Measurements from ENCODE around the gene SEC23IP. TPM values are rescaled to one million over a fixed set of nuclear protein-coding genes. Genes with fewer than 3 reads are reported as not detected.
"Not testable (repeated sequence)": the region's sequence is repeated elsewhere in the genome, so short reads cannot be mapped to it uniquely, and the experiment has no call there.

SEC23IP gene
- polyA plus RNA-seq, 4 donors = 7.8 to 42.0 (median 9.8) TPM

DNA sequence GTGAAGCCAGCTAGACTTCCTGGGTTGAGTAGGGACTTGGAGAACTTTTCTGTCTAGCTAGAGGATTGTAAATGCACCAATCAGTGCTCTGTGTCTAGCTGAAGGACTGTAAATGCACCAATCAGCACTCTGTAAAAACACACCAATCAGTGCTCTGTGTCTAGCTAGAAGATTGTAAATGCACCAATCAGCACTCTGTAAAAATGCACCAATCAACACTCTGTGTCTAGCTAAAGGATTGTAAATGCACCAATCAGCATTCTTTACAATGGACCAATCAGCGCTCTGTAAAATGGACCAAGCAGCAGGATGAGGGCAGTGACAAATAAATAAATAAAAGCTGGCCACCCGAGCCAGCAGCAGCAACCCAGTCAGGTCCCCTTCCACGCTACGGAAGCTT lies 2.2 kb upstream of the SEC23IP start:
- not testable (repeated sequence) for FAIRE-seq; H3K4me3 ChIP-seq (ENCODE audit: low read depth in 1 of 3, low read length in 3 of 3); H3K27ac ChIP-seq (ENCODE audit: low read depth in 1 of 3, low read length in 2 of 3); H3K27me3 ChIP-seq (ENCODE audit: control insufficient read depth in 3 of 3, insufficient read depth in 3 of 3, low read length in 3 of 3); H3K36me3 ChIP-seq (ENCODE audit: control insufficient read depth in 3 of 3, insufficient read depth in 2 of 3, low read depth in 1 of 3, low read length in 3 of 3); H3K9me3 ChIP-seq (ENCODE audit: control insufficient read depth in 2 of 2, insufficient read depth in 1 of 2, low read depth in 1 of 2, low read length in 1 of 2); DNase-seq
- H3K4me1 ChIP-seq (ENCODE audit: control insufficient read depth in 3 of 3, insufficient read depth in 2 of 3, low read depth in 1 of 3, low read length in 2 of 3) = peaks cover 0 to 13% (median 5%) of the 10 kb centered on the region in 3 donors
- 71 to 89% (median 88%) methylated on average over 4 of the region's 4 CpGs for WGBS, 3 donors

DNA sequence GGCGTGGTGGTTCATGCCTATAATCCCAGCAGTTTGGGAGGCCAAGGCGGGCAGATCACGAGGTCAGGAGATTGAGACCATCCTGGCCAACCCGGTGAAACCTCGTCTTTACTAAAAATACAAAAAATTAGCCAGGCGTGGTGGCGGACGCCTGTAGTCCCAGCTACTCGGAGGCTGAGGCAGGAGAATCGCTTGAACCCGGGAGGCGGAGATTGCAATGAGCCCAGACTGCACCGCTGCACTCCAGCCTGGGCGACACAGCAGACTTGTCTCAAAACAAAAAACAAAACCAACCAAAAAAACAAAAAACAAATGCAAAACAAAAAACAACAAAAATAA lies 712 bp upstream of the SEC23IP start:
- not testable (repeated sequence) for DNase-seq; H3K9me3 ChIP-seq (ENCODE audit: control insufficient read depth in 2 of 2, insufficient read depth in 1 of 2, low read depth in 1 of 2, low read length in 1 of 2); H3K27me3 ChIP-seq (ENCODE audit: control insufficient read depth in 3 of 3, insufficient read depth in 3 of 3, low read length in 3 of 3); FAIRE-seq; H3K36me3 ChIP-seq (ENCODE audit: control insufficient read depth in 3 of 3, insufficient read depth in 2 of 3, low read depth in 1 of 3, low read length in 3 of 3)
- H3K27ac ChIP-seq (ENCODE audit: low read depth in 1 of 3, low read length in 2 of 3) = peak overlapping the region in 2 of 3 donors; percentile 89
- 52 to 62% (median 57%) methylated on average over 14 of the region's 14 CpGs for WGBS, 3 donors
- peaks cover 0 to 25% (median 16%) of the 10 kb centered on the region in 3 donors for H3K4me1 ChIP-seq (ENCODE audit: control insufficient read depth in 3 of 3, insufficient read depth in 2 of 3, low read depth in 1 of 3, low read length in 2 of 3)
- H3K4me3 ChIP-seq (ENCODE audit: low read depth in 1 of 3, low read length in 3 of 3) = peak overlapping the region in 2 of 3 donors; percentile 82 to 98

DNA sequence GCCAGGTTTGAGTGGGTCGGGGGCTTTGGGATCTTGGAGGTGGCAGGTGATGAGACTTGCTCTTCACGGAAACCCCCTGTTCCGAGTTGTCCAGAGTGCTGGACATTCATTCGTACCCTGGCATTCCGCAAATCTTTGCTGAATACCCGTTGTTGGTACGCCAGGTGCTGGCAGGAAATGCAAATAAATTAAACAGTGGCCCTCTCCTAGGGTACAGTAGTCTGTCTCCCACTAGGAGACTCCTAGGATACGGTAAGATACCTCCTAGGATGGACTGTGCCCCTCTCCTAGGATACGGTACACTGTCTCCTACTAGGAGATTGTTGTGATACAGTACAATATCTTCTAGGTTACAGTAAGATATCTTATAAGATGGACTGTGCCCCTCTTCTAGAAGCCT lies 544 bp downstream of the SEC23IP start:
- H3K9me3 ChIP-seq (ENCODE audit: control insufficient read depth in 2 of 2, insufficient read depth in 1 of 2, low read depth in 1 of 2, low read length in 1 of 2) = no peaks in the 10 kb centered on the region
- WGBS, 3 donors = 1 to 5% (median 4%) methylated on average over 9 of the region's 9 CpGs
- no peaks in the 10 kb centered on the region for H3K27me3 ChIP-seq (ENCODE audit: control insufficient read depth in 3 of 3, insufficient read depth in 3 of 3, low read length in 3 of 3)
- peak overlapping the region in 2 of 3 donors; percentile 89 for H3K27ac ChIP-seq (ENCODE audit: low read depth in 1 of 3, low read length in 2 of 3)
- peak in 1 of 2 donors; percentile 51 for DNase-seq
- H3K4me1 ChIP-seq (ENCODE audit: control insufficient read depth in 3 of 3, insufficient read depth in 2 of 3, low read depth in 1 of 3, low read length in 2 of 3) = peaks cover 0 to 25% (median 21%) of the 10 kb centered on the region in 3 donors
- FAIRE-seq = no peak
- peak overlapping the region; percentile 82 to 98 (median 82) for H3K4me3 ChIP-seq (ENCODE audit: low read depth in 1 of 3, low read length in 3 of 3)
- H3K36me3 ChIP-seq (ENCODE audit: control insufficient read depth in 3 of 3, insufficient read depth in 2 of 3, low read depth in 1 of 3, low read length in 3 of 3) = peaks cover 0 to 5% (median 0%) of the 10 kb centered on the region in 3 donors

DNA sequence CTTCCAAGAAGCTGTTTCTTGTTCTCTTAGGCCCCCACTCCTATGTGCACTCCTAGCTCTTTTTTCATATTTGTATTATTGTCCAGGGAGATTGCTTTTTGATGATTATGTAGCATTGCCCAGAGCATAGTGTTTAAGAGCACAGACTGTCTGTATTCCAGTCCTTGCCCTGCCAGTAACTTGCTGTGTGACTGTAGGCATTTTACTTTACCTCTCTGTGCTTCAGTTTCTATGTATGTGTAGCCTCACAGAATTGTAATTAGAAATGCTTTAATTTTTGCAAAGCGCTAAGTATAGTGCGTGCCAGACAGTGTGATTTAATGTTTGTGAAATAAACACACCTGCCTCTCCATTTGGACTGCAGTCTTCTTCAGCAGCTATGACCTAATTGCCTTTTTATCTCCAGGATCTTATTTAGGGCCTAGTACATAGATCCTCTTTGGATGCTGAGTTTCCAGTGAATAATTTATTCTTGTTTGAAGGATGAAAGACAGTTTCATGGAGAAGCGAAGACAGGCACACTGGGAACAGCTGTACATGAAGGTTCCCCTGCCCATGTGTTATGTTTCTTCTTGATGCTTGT lies 1.4 kb downstream of the SEC23IP start:
- Histone ChIP-seq H3K27ac (ENCODE audit: low read depth in 1 of 3, low read length in 2 of 3) (no peak overlapping the region), H3K4me1 (ENCODE audit: control insufficient read depth in 3 of 3, insufficient read depth in 2 of 3, low read depth in 1 of 3, low read length in 2 of 3) (peaks cover 0 to 25% (median 21%) of the 10 kb centered on the region in 3 donors)
- FAIRE-seq = no peak

DNA sequence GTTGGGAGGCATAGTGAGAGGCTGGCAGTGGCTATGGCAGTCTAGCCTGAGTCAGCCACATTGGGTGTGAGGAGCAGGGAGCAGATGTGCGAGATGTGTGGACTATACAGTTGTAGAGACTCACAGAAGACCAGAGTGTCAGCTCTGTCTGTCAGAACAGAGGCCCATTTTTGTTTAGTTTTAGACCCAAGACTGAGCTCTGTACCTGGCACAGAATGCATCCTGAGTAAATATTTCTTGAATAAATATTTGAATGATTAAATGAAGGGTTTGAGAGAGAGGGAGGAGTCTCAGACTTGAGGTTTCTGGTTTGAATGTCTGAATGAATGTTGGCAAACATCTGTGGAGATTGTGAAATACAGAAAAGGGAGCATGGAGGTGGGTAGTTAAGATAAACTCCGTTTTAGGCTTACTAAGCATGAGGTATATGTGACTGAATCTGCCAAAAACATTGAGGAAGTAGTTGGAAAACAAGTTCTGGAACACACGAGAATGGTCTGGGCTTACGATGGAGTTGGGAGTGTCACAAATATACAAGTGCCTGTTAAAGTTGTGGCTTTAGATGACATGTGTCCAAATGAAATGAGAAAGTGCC lies 3.6 kb downstream of the SEC23IP start:
- Histone ChIP-seq H3K27me3 (ENCODE audit: control insufficient read depth in 3 of 3, insufficient read depth in 3 of 3, low read length in 3 of 3) (no peaks in the 10 kb centered on the region), H3K9me3 (ENCODE audit: control insufficient read depth in 2 of 2, insufficient read depth in 1 of 2, low read depth in 1 of 2, low read length in 1 of 2) (no peaks in the 10 kb centered on the region), H3K27ac (ENCODE audit: low read depth in 1 of 3, low read length in 2 of 3) (peak overlapping the region in 2 of 3 donors; percentile 23 to 66), H3K4me3 (ENCODE audit: low read depth in 1 of 3, low read length in 3 of 3) (no peak overlapping the region), H3K4me1 (ENCODE audit: control insufficient read depth in 3 of 3, insufficient read depth in 2 of 3, low read depth in 1 of 3, low read length in 2 of 3) (peaks cover 0 to 28% (median 21%) of the 10 kb centered on the region in 3 donors), H3K36me3 (ENCODE audit: control insufficient read depth in 3 of 3, insufficient read depth in 2 of 3, low read depth in 1 of 3, low read length in 3 of 3) (peaks cover 0 to 16% (median 4%) of the 10 kb centered on the region in 3 donors)
- WGBS, 3 donors = 30 to 36% (median 31%) methylated on average over 4 of the region's 4 CpGs
- peak; percentile 7 to 24 for DNase-seq
- FAIRE-seq = no peak

More for the DNA sequence above, 1.4 kb downstream of the SEC23IP start:
- 89 to 92% (median 91%) methylated on average over 3 of the region's 3 CpGs for WGBS, 3 donors
- no peak overlapping the region for H3K4me3 ChIP-seq (ENCODE audit: low read depth in 1 of 3, low read length in 3 of 3)
- DNase-seq = no peak
- H3K27me3 ChIP-seq (ENCODE audit: control insufficient read depth in 3 of 3, insufficient read depth in 3 of 3, low read length in 3 of 3) = no peaks in the 10 kb centered on the region
- H3K9me3 ChIP-seq (ENCODE audit: control insufficient read depth in 2 of 2, insufficient read depth in 1 of 2, low read depth in 1 of 2, low read length in 1 of 2) = no peaks in the 10 kb centered on the region
- peaks cover 0 to 10% (median 4%) of the 10 kb centered on the region in 3 donors for H3K36me3 ChIP-seq (ENCODE audit: control insufficient read depth in 3 of 3, insufficient read depth in 2 of 3, low read depth in 1 of 3, low read length in 3 of 3)

DNA sequence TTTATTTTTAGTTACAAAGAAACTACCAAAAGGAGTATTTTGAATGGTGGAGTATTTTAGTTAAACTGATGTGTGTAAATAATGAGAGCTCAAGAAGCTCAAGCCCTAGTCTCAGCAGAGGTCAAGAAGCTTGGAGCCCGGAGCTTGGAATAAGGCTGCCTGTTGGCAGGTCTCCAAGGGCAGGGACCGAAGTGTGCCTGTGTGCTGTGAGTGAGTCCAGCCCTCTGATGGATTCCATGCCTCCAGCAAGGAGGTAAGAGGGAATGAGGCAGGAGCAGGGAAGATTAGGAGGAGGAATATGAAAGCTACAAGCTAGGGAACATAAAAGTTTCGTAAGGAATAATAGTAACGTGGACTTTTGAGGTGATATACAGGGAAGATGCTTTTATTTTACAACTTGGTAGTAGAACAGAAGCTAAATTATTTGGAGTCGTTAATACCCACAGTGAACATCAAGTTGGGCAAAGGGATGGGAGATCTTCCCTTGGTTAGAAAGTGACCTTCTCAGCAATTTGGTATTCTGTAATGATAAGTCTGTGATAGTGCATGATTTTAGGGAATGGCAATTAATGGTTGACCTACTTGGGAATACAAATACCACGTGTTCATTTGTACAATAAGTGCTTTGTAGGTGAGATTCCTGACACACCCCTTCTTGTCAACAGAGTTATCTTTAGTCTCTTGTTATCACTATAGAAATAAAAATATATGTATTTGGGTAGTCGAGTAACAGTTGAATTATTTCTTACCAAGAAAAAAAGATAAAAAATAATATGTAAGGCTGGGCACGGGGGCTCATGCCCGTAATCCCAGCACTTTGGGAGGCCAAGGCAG lies 4.6 kb downstream of the SEC23IP start:
- Histone ChIP-seq H3K36me3 (ENCODE audit: control insufficient read depth in 3 of 3, insufficient read depth in 2 of 3, low read depth in 1 of 3, low read length in 3 of 3) (peaks cover 0 to 22% (median 7%) of the 10 kb centered on the region in 3 donors), H3K27me3 (ENCODE audit: control insufficient read depth in 3 of 3, insufficient read depth in 3 of 3, low read length in 3 of 3) (no peaks in the 10 kb centered on the region), H3K4me1 (ENCODE audit: control insufficient read depth in 3 of 3, insufficient read depth in 2 of 3, low read depth in 1 of 3, low read length in 2 of 3) (peaks cover 0 to 28% (median 21%) of the 10 kb centered on the region in 3 donors), H3K9me3 (ENCODE audit: control insufficient read depth in 2 of 2, insufficient read depth in 1 of 2, low read depth in 1 of 2, low read length in 1 of 2) (no peaks in the 10 kb centered on the region), H3K27ac (ENCODE audit: low read depth in 1 of 3, low read length in 2 of 3) (peak overlapping the region in 2 of 3 donors; percentile 47 to 65), H3K4me3 (ENCODE audit: low read depth in 1 of 3, low read length in 3 of 3) (no peak overlapping the region)
- WGBS, 3 donors = 18 to 54% (median 39%) methylated on average over 9 of the region's 9 CpGs
- DNase-seq (peak; percentile 61 to 85), FAIRE-seq (no peak)

DNA sequence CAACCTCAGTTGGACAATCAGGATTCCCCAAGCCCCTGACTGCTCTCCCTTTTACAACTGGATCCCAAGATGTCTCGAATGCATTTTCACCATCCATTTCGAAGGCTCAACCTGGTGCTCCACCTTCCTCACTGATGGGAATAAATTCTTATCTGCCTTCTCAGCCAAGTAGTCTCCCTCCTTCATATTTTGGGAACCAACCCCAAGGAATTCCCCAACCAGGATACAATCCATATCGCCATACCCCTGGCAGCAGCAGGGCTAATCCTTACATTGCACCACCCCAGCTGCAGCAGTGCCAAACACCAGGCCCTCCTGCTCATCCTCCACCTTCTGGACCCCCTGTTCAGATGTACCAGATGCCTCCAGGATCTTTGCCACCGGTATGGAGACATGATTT lies 6.0 kb downstream of the SEC23IP start:
- Histone ChIP-seq H3K27me3 (ENCODE audit: control insufficient read depth in 3 of 3, insufficient read depth in 3 of 3, low read length in 3 of 3) (no peaks in the 10 kb centered on the region), H3K4me3 (ENCODE audit: low read depth in 1 of 3, low read length in 3 of 3) (no peak overlapping the region), H3K36me3 (ENCODE audit: control insufficient read depth in 3 of 3, insufficient read depth in 2 of 3, low read depth in 1 of 3, low read length in 3 of 3) (peaks cover 2 to 26% (median 10%) of the 10 kb centered on the region in 3 donors), H3K4me1 (ENCODE audit: control insufficient read depth in 3 of 3, insufficient read depth in 2 of 3, low read depth in 1 of 3, low read length in 2 of 3) (peaks cover 0 to 28% (median 21%) of the 10 kb centered on the region in 3 donors), H3K27ac (ENCODE audit: low read depth in 1 of 3, low read length in 2 of 3) (no peak overlapping the region), H3K9me3 (ENCODE audit: control insufficient read depth in 2 of 2, insufficient read depth in 1 of 2, low read depth in 1 of 2, low read length in 1 of 2) (no peaks in the 10 kb centered on the region)
- 93 to 95% (median 93%) methylated on average over 4 of the region's 4 CpGs for WGBS, 3 donors
- FAIRE-seq (no peak), DNase-seq (no peak)

DNA sequence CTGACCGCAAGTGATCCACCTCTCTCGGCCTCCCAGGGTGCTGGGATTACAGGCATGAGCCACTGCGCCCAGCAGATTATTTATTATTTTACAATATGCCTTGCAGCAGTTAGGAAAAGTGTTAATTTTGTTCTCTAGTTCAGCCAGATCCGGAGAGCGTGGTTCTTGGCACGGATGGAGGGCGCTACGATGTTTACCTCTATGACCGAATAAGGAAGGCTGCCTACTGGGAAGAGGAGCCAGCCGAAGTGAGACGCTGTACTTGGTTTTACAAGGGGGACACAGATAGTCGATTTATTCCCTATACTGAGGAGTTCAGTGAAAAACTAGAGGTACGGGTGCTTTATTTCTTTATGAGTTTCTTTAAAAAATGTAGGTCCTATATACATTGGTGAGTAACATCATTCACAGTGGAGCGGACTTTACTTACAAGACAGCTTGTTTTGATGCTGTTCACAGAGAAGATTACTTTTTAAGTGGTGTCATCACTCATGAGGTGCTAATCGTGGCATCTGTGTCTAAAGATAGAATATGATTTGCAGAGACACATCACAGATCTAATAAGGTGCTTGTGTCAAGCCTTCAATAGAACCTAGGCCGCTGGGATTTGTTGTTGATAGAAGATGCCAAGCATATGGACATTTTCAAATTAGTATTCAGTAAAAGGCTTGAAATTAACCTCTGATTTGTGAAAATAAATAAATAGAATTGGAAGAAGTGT lies 11.6 kb downstream of the SEC23IP start:
- peaks cover 13 to 42% (median 15%) of the 10 kb centered on the region in 3 donors for H3K36me3 ChIP-seq (ENCODE audit: control insufficient read depth in 3 of 3, insufficient read depth in 2 of 3, low read depth in 1 of 3, low read length in 3 of 3)
- H3K4me1 ChIP-seq (ENCODE audit: control insufficient read depth in 3 of 3, insufficient read depth in 2 of 3, low read depth in 1 of 3, low read length in 2 of 3) = peaks cover 0 to 3% (median 0%) of the 10 kb centered on the region in 3 donors
- 87 to 93% (median 87%) methylated on average over 16 of the region's 16 CpGs for WGBS, 3 donors
- H3K4me3 ChIP-seq (ENCODE audit: low read depth in 1 of 3, low read length in 3 of 3) = no peak overlapping the region
- H3K27ac ChIP-seq (ENCODE audit: low read depth in 1 of 3, low read length in 2 of 3) = no peak overlapping the region
- no peaks in the 10 kb centered on the region for H3K27me3 ChIP-seq (ENCODE audit: control insufficient read depth in 3 of 3, insufficient read depth in 3 of 3, low read length in 3 of 3)
- H3K9me3 ChIP-seq (ENCODE audit: control insufficient read depth in 2 of 2, insufficient read depth in 1 of 2, low read depth in 1 of 2, low read length in 1 of 2) = no peaks in the 10 kb centered on the region
- DNase-seq (no peak), FAIRE-seq (no peak)
